ENCODE measurements around the gene FAM111B. TPM values are rescaled to one million over a fixed set of nuclear protein-coding genes. Genes with fewer than 3 reads are reported as not detected.

FAM111B gene
- total and polyA plus RNA-seq, 2 of the 4 experiments (the other 2 are of a cell fraction): 3.2 to 9.3 TPM

GRCh38 chr11:59175091-59175501, 68.1 kb downstream of the FAM111B start:
- Histone ChIP-seq H3K27ac (ENCODE audit: insufficient read depth, low read length) (no peak overlapping the region), H3K18ac (ENCODE audit: low read depth, low read length) (no peak overlapping the region), H2BK20ac (ENCODE audit: low read depth, low read length) (no peak overlapping the region), H2BK120ac (ENCODE audit: low read depth, low read length) (no peak overlapping the region), H3K56ac (ENCODE audit: extremely low read depth, insufficient read depth, low read length) (no peak overlapping the region), H4K20me1 (ENCODE audit: insufficient read depth, low read length) (peaks cover 5% of the 10 kb centered on the region; the same call in 1 of the 2 replicates), H3K4ac (ENCODE audit: low read depth, low read length) (peak overlapping the region; percentile 9; the same call in 1 of the 2 replicates), H3K9me1 (ENCODE audit: insufficient read depth, low read length) (peaks cover 7% of the 10 kb centered on the region; the same call in 1 of the 2 replicates), H3K14ac (replicated peaks; ENCODE audit: low read depth, low read length) (no peak overlapping the region), H2AK5ac (ENCODE audit: low read depth, low read length) (peak overlapping the region; percentile 10; the same call in 1 of the 2 replicates), H2AFZ (replicated peaks; ENCODE audit: low read length, poor library complexity) (no peak overlapping the region), H2AK9ac (replicated peaks; ENCODE audit: low read depth, low read length, poor library complexity) (no peak overlapping the region), H3K23ac (ENCODE audit: low read depth, low read length) (no peak overlapping the region), H4K5ac (ENCODE audit: low read depth, low read length) (no peak overlapping the region), H3K4me3 (ENCODE audit: insufficient read depth, low read depth, low read length) (no peak overlapping the region), H3K4me1 (ENCODE audit: control insufficient read depth, insufficient read depth, low read length) (peaks cover 11% of the 10 kb centered on the region), H4K91ac (ENCODE audit: insufficient read depth, low read depth, low read length) (no peak overlapping the region), H3K9me3 (ENCODE audit: control insufficient read depth, insufficient read depth, low read length) (no peaks in the 10 kb centered on the region), H2BK15ac (ENCODE audit: low read depth, low read length) (no peak overlapping the region), H3K4me2 (ENCODE audit: low read depth, low read length) (no peak overlapping the region; the same call in 1 of the 2 replicates), H4K8ac (ENCODE audit: low read depth in 2 of 2, low read length in 2 of 2) (no peak overlapping the region), H2BK5ac (ENCODE audit: low read depth, low read length, poor library complexity, severe bottlenecking) (no peak overlapping the region), H3K79me1 (ENCODE audit: low read depth in 1 of 2, low read length in 2 of 2) (peaks cover 0 to 16% of the 10 kb centered on the region in 2 experiments; a peak in 2 of 4 replicates), H3K36me3 (ENCODE audit: control insufficient read depth, insufficient read depth, low read length) (0 out of 2 replicates have a peak, but pooled peaks cover 2% of the 10 kb centered on the region), H3K27me3 (ENCODE audit: control insufficient read depth, insufficient read depth, low read length) (no peaks in the 10 kb centered on the region), H3K9ac (ENCODE audit: low read depth, low read length) (no peak overlapping the region)
- DNase-seq: no peak
- WGBS, 2 experiments (ENCODE audit: extremely low coverage in 2 of 2, insufficient read length in 1 of 2): 100% methylated on average over 1 of the region's 4 CpGs; no CpG with 5 or more reads in 1 of the 2 experiments
- ChIA-PET POLR2A (ENCODE audit: unreplicated experiment) (no interaction called here), CTCF (interaction anchor here (0.5 kb wide), 1 partner anchor 167 kb away, joined by 3 read pairs; no protein-coding TSS in a partner anchor)
- in situ Hi-C loops (cut with MboI; ENCODE audit: low sequenced_read_pairs): no loop called here
- intact Hi-C loops (cut with micrococcal nuclease): no loop called here
- TF ChIP-seq MAZ (IDR thresholded peaks at IDR 0.05; ENCODE audit: borderline replicate concordance, low read depth, low read length): no peak
- TF ChIP-seq USF2 (IDR thresholded peaks at IDR 0.05; ENCODE audit: low read depth, low read length): no peak
- TF ChIP-seq MAFK (IDR thresholded peaks at IDR 0.05; ENCODE audit: low read depth, low read length): no peak
- no peak for TF ChIP-seq RCOR1 (IDR thresholded peaks at IDR 0.05; ENCODE audit: insufficient replicate concordance, low read length)
- dilution Hi-C loops (cut with HindIII; ENCODE audit: low sequenced_read_pairs, unreplicated experiment): no loop called here
- no peak for ATAC-seq (ENCODE audit: low read depth)
- no TSS peak for BruUV-seq (replicated peaks)
